Kasumi-1 (cell line): ENCODE results near the gene TMEM151B.
"Not testable (repeated sequence)": the region's sequence is repeated elsewhere in the genome, so short reads cannot be mapped to it uniquely, and the experiment has no call there.

ENCODE experiments used
- DNase-seq, 2 experiments: peaks; one replicate each; lab custom pipeline; 2025; lab: John Stamatoyannopoulos, UW

Gene TMEM151B

DNA sequence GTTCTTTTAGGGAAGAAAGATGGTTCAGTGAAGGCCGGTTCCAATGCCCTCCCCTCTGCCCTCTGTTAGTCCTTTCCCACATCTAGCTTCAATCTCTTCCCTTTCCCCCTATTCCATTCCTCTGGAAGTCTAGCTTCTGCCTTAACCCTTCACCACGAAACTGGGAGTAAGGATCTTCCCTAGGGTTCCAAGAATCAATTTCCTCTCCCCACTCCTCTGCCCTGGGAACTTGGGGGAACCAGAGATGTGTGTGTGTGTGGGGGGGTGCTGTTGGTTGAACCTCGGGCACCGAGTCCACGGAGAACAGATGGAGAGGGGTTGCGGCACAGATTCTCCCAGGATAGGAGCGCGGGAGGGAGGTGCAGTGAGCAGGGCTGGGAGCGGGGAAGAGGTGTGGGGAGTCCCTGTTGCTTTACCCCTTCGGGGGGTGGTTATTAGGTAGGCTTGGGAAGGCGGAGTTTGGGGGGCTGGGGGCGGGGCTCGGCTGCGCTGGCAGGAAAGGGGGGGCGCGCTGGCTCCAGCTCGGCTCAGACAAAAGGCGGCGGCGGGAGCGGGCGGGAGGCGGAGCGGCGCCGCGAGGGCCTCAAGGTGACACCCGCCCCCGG lies at the start of gene TMEM151B:
TMEM151B (plus strand) TSS at position 530 of the 605 bp plus-strand sequence. CDS start 293 bp downstream, outside the sequence.
- DNase-seq: no peak

DNA sequence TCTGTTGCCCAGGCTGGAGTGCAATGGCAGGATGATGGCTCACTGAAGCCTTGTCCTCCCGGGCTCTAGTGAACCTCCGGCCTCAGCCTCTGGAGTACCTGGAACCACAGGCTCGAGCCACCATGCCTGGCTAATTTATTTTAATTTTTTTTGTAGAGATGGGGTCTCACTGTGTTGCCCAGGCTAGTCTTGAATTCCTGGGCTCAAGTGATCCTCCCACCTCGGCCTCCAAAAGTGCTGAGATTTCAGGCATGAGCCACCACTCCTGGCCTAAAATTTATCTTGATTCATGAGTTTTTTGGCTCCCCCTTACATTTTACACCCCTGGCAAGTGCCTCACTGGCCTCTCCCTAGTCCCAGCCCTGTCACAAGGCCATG lies 49.3 kb upstream of the TMEM151B start:
- no peak for DNase-seq

DNA sequence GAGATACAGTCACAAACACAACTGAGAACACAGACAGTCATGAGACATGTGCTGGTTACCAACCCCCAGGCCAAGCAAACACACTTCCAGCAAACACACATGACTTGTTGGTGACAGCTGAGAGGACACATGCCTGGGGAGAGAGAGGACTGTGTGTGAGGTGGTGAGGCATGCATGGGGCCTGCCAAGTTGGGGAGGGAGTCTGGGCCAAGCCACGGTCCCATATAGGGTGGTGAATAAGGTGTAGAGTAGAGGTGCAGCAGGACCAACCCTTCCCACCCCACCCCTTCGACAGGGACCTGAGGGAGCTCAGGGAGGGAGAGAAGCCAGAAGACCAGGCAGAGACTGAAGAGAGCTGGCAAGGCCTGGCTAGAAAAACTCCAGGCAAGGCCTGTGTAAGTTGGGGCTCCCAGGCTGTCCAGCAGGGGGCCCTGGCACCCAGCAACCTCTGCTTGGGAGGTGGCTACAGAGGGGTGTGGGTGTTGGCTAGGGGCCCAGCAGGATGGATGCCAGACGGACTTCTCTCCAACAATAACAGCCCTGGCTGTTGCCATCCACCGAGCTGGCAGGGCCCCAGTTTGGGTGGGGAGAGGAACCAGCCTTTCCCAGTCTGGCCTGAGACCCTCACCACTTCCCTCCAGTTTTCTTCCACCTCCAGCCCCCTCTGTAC lies 48.8 kb upstream of the TMEM151B start:
- DNase-seq: peak; percentile 69 to 76

DNA sequence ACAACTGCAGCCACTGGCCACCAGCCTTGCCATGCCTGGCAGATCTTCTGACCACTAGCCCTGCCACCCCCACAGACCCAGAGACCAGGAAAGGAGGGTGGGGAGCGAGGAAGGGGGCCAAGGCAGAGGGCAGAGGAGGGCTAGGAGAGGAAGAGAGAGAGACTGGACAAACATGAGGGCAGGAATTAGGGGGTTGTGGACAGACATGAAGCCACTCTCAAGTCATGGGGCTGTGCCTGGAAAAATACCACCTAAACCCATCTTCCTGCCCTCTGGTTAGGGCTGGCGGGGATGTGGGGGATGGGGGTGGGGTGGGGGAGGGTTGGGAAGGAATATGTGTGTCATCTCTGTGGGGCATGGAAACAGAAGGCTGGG lies 48.3 kb upstream of the TMEM151B start:
- no peak for DNase-seq

- DNase-seq: peak; percentile 42 to 43
These were observed 47.5 kb upstream of the TMEM151B start for GRCh38 chr6:44222486-44223318.

- peak; percentile 60 to 69 for DNase-seq
These were observed 46.8 kb upstream of the TMEM151B start, which contains the start of gene SLC29A1 for GRCh38 chr6:44223319-44224028. Gene SLC29A1 (plus strand): TSS chr6:44223595. CDS start chr6:44227314, 3,719 bp downstream.

DNA sequence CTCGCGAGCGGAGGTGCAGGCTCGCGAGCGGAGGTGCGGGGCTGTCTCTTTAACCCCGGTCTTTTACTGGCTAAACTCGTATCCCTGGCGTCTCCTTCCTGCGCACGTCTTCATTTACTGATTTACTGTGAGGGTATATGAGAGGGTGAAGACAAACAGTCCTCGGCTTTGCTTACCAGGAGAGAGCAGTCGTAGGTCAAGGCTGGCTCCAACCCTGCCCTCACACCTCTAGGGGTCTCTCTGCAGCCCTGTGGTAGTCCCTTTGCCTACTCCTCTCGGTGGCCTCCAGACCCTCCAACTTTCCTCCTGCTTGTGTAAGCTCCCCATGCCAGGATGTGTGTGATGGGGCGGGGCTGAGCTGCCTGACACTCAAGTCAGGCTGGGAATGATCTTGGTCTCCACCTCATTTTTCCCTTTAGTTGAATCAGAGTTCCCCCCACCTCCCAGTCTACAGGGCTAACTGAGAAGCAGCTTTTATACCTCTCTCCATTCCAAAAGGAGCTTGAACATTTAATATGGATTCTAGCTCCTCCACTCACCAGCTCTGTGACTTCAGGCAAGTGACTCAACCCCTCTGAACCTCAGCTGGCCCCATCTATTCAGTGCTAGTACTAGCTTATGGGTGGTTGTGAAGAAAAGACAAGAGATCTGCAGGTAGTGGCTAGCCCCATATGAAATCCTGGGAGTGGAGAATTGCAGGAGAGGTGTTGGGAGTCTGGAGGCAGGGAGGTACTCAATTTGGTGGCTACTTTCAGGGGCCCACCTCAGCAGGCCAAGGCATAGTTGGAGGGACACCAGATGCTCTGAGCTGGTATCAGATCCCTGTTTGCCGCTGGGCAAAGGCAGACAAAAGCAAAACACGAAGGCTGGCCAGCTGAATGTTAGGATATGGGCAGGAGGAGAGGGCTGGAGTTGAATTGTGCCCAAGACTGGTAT lies 46.0 kb upstream of the TMEM151B start:
- peak; percentile 29 to 52 for DNase-seq

DNA sequence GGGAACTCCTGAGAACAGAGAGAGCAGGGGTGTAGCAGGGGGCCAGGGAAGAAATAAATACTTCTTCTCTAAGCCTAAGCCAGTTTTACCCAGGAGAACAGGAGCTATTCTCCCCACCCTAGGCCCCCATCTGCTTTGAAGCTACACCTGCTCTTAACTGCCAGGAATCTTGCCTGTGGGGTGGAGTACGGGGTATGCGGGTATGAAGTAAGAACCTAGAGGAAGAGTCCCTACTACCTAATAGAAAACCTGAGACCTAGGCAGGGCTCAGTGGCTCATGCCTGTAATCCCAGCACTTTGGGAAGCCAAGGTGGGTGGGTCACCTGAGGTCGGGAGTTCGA lies 45.3 kb upstream of the TMEM151B start:
- DNase-seq: no peak

GRCh38 chr6:44225579-44226325 lies 44.5 kb upstream of the TMEM151B start:
- no peak for DNase-seq

DNA sequence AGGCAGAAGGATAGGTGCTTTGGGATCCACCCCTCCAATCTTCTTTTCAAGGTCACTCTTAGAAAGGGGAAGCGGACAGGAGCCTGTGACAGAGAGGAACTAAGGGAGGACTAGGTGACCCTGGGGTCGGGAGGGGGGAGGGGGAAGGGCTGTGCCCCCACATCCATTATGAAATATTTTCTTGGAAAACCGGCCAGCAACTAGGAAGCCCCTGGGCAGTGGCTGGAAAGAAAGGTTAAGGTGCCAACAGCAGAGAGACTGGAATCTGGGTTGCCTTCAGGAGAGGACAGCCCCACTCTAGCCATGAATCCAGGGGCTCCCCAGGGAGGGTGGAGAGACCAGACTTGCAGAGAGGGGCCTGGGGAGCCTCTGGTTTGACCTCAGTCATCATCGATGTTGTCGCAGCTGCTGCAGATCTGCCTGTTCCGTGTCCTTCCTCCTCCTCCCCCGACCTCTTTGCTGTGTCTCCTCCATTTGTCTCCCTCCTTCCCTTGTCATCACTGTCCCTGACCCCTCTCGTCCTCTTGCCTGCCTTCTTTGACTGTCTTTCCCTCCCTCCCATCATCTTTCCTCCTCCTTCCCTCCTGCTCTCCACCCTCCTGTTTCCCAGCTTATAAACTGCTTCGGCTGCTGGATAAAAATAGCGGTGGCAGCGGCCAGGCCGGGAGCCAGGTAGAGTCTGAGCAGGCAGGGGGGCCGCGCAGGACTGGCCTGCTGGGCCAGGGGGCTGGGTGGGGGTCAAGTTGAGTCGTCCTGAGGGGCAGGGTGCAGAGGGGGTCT lies 43.7 kb upstream of the TMEM151B start:
- peak in 1 of 2 experiments; percentile 18 for DNase-seq

- no peak for DNase-seq
These were observed 43.0 kb upstream of the TMEM151B start for GRCh38 chr6:44227148-44227793.

GRCh38 chr6:44228031-44228430 lies 42.2 kb upstream of the TMEM151B start:
- no peak for DNase-seq

- DNase-seq: no peak
These were observed 41.8 kb upstream of the TMEM151B start for GRCh38 chr6:44228433-44228832.

GRCh38 chr6:44228836-44229235 lies 41.4 kb upstream of the TMEM151B start:
- DNase-seq: no peak

DNA sequence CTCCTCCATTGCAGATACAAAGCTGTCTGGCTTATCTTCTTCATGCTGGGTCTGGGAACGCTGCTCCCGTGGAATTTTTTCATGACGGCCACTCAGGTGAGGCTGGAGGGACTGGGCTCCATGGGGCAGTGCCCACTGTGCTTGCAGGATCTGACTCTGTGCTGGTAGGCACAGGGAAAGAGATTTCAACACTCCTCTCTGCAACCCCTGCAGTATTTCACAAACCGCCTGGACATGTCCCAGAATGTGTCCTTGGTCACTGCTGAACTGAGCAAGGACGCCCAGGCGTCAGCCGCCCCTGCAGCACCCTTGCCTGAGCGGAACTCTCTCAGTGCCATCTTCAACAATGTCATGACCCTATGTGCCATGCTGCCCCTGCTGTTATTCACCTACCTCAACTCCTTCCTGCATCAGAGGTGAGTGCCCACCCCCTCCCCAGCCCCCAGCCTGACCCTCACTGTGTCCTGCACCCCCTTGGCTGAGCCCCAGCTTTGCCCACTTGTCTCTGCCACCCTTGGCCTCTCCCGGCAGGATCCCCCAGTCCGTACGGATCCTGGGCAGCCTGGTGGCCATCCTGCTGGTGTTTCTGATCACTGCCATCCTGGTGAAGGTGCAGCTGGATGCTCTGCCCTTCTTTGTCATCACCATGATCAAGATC lies 40.7 kb upstream of the TMEM151B start:
- no peak for DNase-seq

DNA sequence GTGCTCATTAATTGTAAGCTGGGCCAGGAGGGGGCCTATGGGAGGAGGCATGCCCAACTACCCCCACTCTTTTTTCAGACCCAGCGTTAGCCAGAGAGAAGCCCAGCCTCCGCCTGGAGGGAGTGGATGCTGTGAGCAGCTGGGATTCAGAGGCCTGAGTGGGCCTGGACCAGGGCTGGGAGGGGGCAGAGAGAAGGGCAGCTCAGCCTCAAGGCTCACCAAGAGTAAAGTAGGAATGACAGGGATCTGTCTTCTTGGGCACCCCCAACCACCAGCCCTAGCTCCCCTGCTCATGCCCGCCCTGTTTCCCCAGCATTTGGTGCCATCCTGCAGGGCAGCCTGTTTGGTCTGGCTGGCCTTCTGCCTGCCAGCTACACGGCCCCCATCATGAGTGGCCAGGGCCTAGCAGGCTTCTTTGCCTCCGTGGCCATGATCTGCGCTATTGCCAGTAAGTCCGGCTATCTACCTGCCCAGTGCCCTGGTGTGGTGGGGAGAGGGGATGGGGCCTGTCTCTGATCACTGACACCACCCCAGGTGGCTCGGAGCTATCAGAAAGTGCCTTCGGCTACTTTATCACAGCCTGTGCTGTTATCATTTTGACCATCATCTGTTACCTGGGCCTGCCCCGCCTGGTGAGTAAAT lies 40.1 kb upstream of the TMEM151B start:
- no peak for DNase-seq

- DNase-seq: not testable (repeated sequence)
These were observed 38.8 kb upstream of the TMEM151B start for GRCh38 chr6:44231426-44231825.
